IMR-90 (cell line): ENCODE data around the gene DVL3. TPM values are rescaled to one million over a fixed set of nuclear protein-coding genes. Genes with fewer than 3 reads are reported as not detected.

ENCODE experiments used
- ATAC-seq: fragments of 200-7000 bp; cut with Tn5 transposase; 2 replicates; pipeline ENCODE4 v1.9.1; 2020; ENCODE audit warnings: low read depth, mild to moderate bottlenecking, moderate library complexity
- BruUV-seq: library from RNA; stranded (reverse); fragments of 400-500 nt; replicated peaks from 2 replicates; lab custom pipeline; 2021; lab: Mats Ljungman, UMichigan
- CTCF ChIA-PET: fragments of 300-600 bp; formaldehyde crosslinking; extraction: SDS; loops from one replicate; lab custom pipeline; 2021; ENCODE audit warnings: antibody characterized with exemption; lab: Yijun Ruan, JAX
- POLR2A ChIA-PET: fragments of 300-600 bp; sonication (Branson Sonifier 250); formaldehyde crosslinking; loops from one replicate; lab custom pipeline; 2022; ENCODE audit warnings: antibody characterized with exemption; ENCODE audit not compliant: unreplicated experiment; lab: Charles Lee
- DNase-seq: peaks from one replicate; pipeline ENCODE4 v3.0.0; 2013
- H2AFZ ChIP-seq: replicated peaks from 2 replicates; pipeline ENCODE3; 2013; ENCODE audit warnings: low read length, mild to moderate bottlenecking; ENCODE audit not compliant: poor library complexity
- H2AK5ac ChIP-seq: 2 replicates; pipeline ENCODE4 v1.6.1; 2013; ENCODE audit warnings: low read depth, low read length, inconsistent platforms
- H2AK9ac ChIP-seq: replicated peaks from 2 replicates; pipeline ENCODE3; 2013; ENCODE audit warnings: mild to moderate bottlenecking, low read depth, low read length, moderate library complexity; ENCODE audit not compliant: poor library complexity
- H2BK120ac ChIP-seq: 2 replicates; pipeline ENCODE4 v1.6.1; 2013; ENCODE audit warnings: low read depth, low read length, inconsistent platforms
- H2BK15ac ChIP-seq: 3 replicates; pipeline ENCODE4 v1.6.1; 2013; ENCODE audit warnings: low read depth, low read length, inconsistent platforms
- H2BK20ac ChIP-seq: 2 replicates; pipeline ENCODE4 v1.6.1; 2013; ENCODE audit warnings: low read depth, mild to moderate bottlenecking, inconsistent platforms, low read length, moderate library complexity
- H2BK5ac ChIP-seq: 2 replicates; pipeline ENCODE4 v1.6.1; 2013; ENCODE audit warnings: mild to moderate bottlenecking, low read depth, low read length, inconsistent platforms; ENCODE audit not compliant: poor library complexity, severe bottlenecking
- H3K14ac ChIP-seq: replicated peaks from 2 replicates; pipeline ENCODE4 v1.6.1; 2013; ENCODE audit warnings: low read depth, low read length, inconsistent platforms
- H3K18ac ChIP-seq: 2 replicates; pipeline ENCODE4 v1.6.1; 2013; ENCODE audit warnings: low read depth, low read length, control low read depth
- H3K23ac ChIP-seq: 2 replicates; pipeline ENCODE4 v1.6.1; 2013; ENCODE audit warnings: low read depth, low read length, inconsistent platforms
- H3K27ac ChIP-seq: 2 replicates; pipeline ENCODE4 v1.5.1; 2013; ENCODE audit warnings: mild to moderate bottlenecking, control low read depth, low read length; ENCODE audit not compliant: insufficient read depth
- H3K27me3 ChIP-seq: 2 replicates; pipeline ENCODE4 v1.6.1; 2013; ENCODE audit warnings: low read length; ENCODE audit not compliant: control insufficient read depth, insufficient read depth
- H3K36me3 ChIP-seq: 2 replicates; pipeline ENCODE4 v1.6.1; 2013; ENCODE audit warnings: low read length, mixed read lengths; ENCODE audit not compliant: control insufficient read depth, insufficient read depth
- H3K4ac ChIP-seq: 2 replicates; pipeline ENCODE4 v1.6.1; 2013; ENCODE audit warnings: low read depth, low read length, inconsistent platforms
- H3K4me1 ChIP-seq: 2 replicates; pipeline ENCODE4 v1.6.1; 2013; ENCODE audit warnings: low read length, mixed read lengths; ENCODE audit not compliant: control insufficient read depth, insufficient read depth
- H3K4me2 ChIP-seq: 2 replicates; pipeline ENCODE4 v1.6.1; 2013; ENCODE audit warnings: low read depth, mild to moderate bottlenecking, control low read depth, low read length, moderate library complexity
- H3K4me3 ChIP-seq: 2 replicates; pipeline ENCODE4 v1.5.1; 2013; ENCODE audit warnings: low read depth, mild to moderate bottlenecking, control low read depth, low read length, moderate library complexity; ENCODE audit not compliant: insufficient read depth
- H3K56ac ChIP-seq: 2 replicates; pipeline ENCODE4 v1.6.1; 2013; ENCODE audit warnings: low read length, inconsistent platforms; ENCODE audit not compliant: insufficient read depth; ENCODE audit errors: extremely low read depth
- H3K79me1 ChIP-seq, 2 experiments: 2 replicates each; pipeline ENCODE4 v1.6.1; 2013; ENCODE audit warnings: low read length in 2 of 2, inconsistent platforms in 1 of 2, low read depth in 1 of 2
- H3K9ac ChIP-seq: 2 replicates; pipeline ENCODE4 v1.6.1; 2013; ENCODE audit warnings: low read depth, low read length, control low read depth
- H3K9me1 ChIP-seq: 2 replicates; pipeline ENCODE4 v1.6.1; 2013; ENCODE audit warnings: low read length, inconsistent platforms; ENCODE audit not compliant: insufficient read depth
- H3K9me3 ChIP-seq: 2 replicates; pipeline ENCODE4 v1.6.1; 2013; ENCODE audit warnings: low read length; ENCODE audit not compliant: control insufficient read depth, insufficient read depth
- H4K20me1 ChIP-seq: 2 replicates; pipeline ENCODE4 v1.6.1; 2013; ENCODE audit warnings: low read length, inconsistent platforms; ENCODE audit not compliant: insufficient read depth
- H4K5ac ChIP-seq: 2 replicates; pipeline ENCODE4 v1.6.1; 2013; ENCODE audit warnings: mild to moderate bottlenecking, low read depth, low read length, control low read depth
- H4K8ac ChIP-seq, 2 experiments: 2 replicates each; pipeline ENCODE4 v1.6.1; 2013; ENCODE audit warnings: low read depth in 2 of 2, low read length in 2 of 2, control low read depth in 1 of 2, inconsistent platforms in 1 of 2
- H4K91ac ChIP-seq: 2 replicates; pipeline ENCODE4 v1.6.1; 2013; ENCODE audit warnings: low read depth, low read length, inconsistent platforms; ENCODE audit not compliant: insufficient read depth
- BHLHE40 ChIP-seq: fragments of 150-350 bp; IDR thresholded peaks from 2 replicates; pipeline ENCODE4 v1.6.1; 2016; ENCODE audit warnings: mild to moderate bottlenecking, low read depth, low read length
- CTCF ChIP-seq: conservative IDR thresholded peaks from 2 replicates; pipeline ENCODE4 v1.5.1; 2012; ENCODE audit warnings: mild to moderate bottlenecking, low read depth, low read length, improper control_type of control experiment
- FOS ChIP-seq: fragments of 150-350 bp; IDR thresholded peaks from 2 replicates; pipeline ENCODE4 v1.6.1; 2016; ENCODE audit warnings: low read depth, low read length
- MAFK ChIP-seq: IDR thresholded peaks from 2 replicates; pipeline ENCODE4 v1.6.1; 2012; ENCODE audit warnings: low read depth, low read length, improper control_type of control experiment
- MXI1 ChIP-seq: IDR thresholded peaks from 2 replicates; pipeline ENCODE4 v1.6.1; 2012; ENCODE audit warnings: low read depth, mild to moderate bottlenecking, low read length, moderate library complexity, borderline replicate concordance
- POLR2A ChIP-seq: IDR thresholded peaks from 2 replicates; pipeline ENCODE4 v1.6.1; 2012; ENCODE audit warnings: mild to moderate bottlenecking, low read depth, low read length
- RAD21 ChIP-seq: IDR thresholded peaks from 2 replicates; pipeline ENCODE4 v1.6.1; 2012; ENCODE audit warnings: low read length, improper control_type of control experiment
- RFX5 ChIP-seq: IDR thresholded peaks from 2 replicates; pipeline ENCODE4 v1.8.0; 2012; ENCODE audit warnings: low read depth, mild to moderate bottlenecking, low read length, moderate library complexity
- USF2 ChIP-seq: fragments of 150-350 bp; IDR thresholded peaks from 2 replicates; pipeline ENCODE4 v1.6.1; 2017; ENCODE audit warnings: mild to moderate bottlenecking, antibody characterized with exemption, low read length, low read depth
- WGBS, 2 experiments: methylation state at CpG; one replicate each; pipeline versions ENCODE4 v1.1.5 to v1.1.7; 2013; ENCODE audit warnings: missing lambda C conversion rate in 2 of 2; ENCODE audit not compliant: insufficient read length in 1 of 2; ENCODE audit errors: extremely low coverage in 2 of 2; 5-methylcytosine and 5-hydroxymethylcytosine counted together
- dilution Hi-C: fragments of 300-500 bp; cut with HindIII; formaldehyde crosslinking; loops from one replicate; pipeline ENCODE4 v1.14.3; 2018; ENCODE audit warnings: low sequenced_read_pairs; ENCODE audit not compliant: unreplicated experiment
- in situ Hi-C: fragments of 300-500 bp; cut with MboI; formaldehyde crosslinking; loops from 3 replicates; pipeline ENCODE4 v1.14.3; 2019; ENCODE audit warnings: low sequenced_read_pairs, inconsistent platforms, mixed read lengths
- intact Hi-C: fragments of 100-400 bp; cut with micrococcal nuclease; formaldehyde crosslinking; loops from 2 replicates; pipeline ENCODE4 v1.10.0; 2022
- polyA plus RNA-seq, 3 experiments: library from polyadenylated mRNA; depleted of rRNA; stranded (reverse); fragments of >200 nt; gene quantifications; 2 replicates each; pipeline ENCODE4 v1.2.3, GENCODE V29; 2012; ENCODE audit warnings: low replicate concordance in 1 of 3
- total RNA-seq: library from RNA; depleted of rRNA; stranded (reverse); fragments of >200 nt; gene quantifications from 2 replicates; pipeline ENCODE4 v1.2.3, GENCODE V29; 2012

The DVL3 gene
- total and polyA plus RNA-seq, 2 of the 4 experiments (the other 2 are of a cell fraction) = 23.3 to 40.4 TPM

- TF ChIP-seq USF2 = no peak
- TF ChIP-seq RAD21 = no peak
Measured at GRCh38 chr3:184140436-184140835, 14.7 kb upstream of the DVL3 start (continued).

GRCh38 chr3:184142199-184142598, 13.0 kb upstream of the DVL3 start:
- DNase-seq (no peak), ATAC-seq (no peak)
- H3K27ac ChIP-seq = no peak overlapping the region
- no TSS peak for BruUV-seq
- no peak overlapping the region for H3K9ac ChIP-seq
- H3K4me3 ChIP-seq = no peak overlapping the region
- H3K27me3 ChIP-seq = no peaks in the 10 kb centered on the region
- H2BK20ac ChIP-seq = no peak overlapping the region
- POLR2A ChIA-PET = interaction anchor here (0.6 kb wide), 1 partner anchor 115 kb away, joined by 6 read pairs; no protein-coding TSS in a partner anchor
- H2BK5ac ChIP-seq = no peak overlapping the region
- peaks cover 50% of the 10 kb centered on the region for H3K36me3 ChIP-seq
- H4K91ac ChIP-seq = no peak overlapping the region
- WGBS, 2 experiments = 100% methylated on average over 2 of the region's 7 CpGs; no CpG with 5 or more reads in 1 of the 2 experiments
- CTCF ChIA-PET = no interaction called here
- H3K14ac ChIP-seq = no peak overlapping the region
- no peaks in the 10 kb centered on the region for H3K9me3 ChIP-seq
- H3K18ac ChIP-seq = no peak overlapping the region
- peaks cover 18% of the 10 kb centered on the region for H4K20me1 ChIP-seq
- intact Hi-C loops = no loop called here
- H2BK120ac ChIP-seq = no peak overlapping the region
- no peak overlapping the region for H3K4me2 ChIP-seq
- peaks cover 4% of the 10 kb centered on the region for H3K9me1 ChIP-seq
- H3K79me1 ChIP-seq = peaks cover 20 to 33% of the 10 kb centered on the region in 2 experiments
- no peak overlapping the region for H4K5ac ChIP-seq
- H4K8ac ChIP-seq = no peak overlapping the region
- no peak for TF ChIP-seq RFX5
- no peak for TF ChIP-seq CTCF
- TF ChIP-seq POLR2A = no peak
- TF ChIP-seq FOS = no peak
- TF ChIP-seq MXI1 = no peak
- TF ChIP-seq BHLHE40 = no peak
- TF ChIP-seq MAFK = no peak
- no peak overlapping the region for H3K4ac ChIP-seq
- no peak overlapping the region for H2AFZ ChIP-seq
- no peak overlapping the region for H3K23ac ChIP-seq
- H3K56ac ChIP-seq = no peak overlapping the region
- H2AK9ac ChIP-seq = no peak overlapping the region
- 0 out of 2 replicates have a peak, but pooled peaks cover 2% of the 10 kb centered on the region for H3K4me1 ChIP-seq
- in situ Hi-C loops = no loop called here
- H2BK15ac ChIP-seq = no peak overlapping the region
- dilution Hi-C loops = no loop called here
- H2AK5ac ChIP-seq = no peak overlapping the region
